CD8-positive, alpha-beta memory T cell (primary cell): ENCODE measurements around the gene PTRHD1. TPM values are rescaled to one million over a fixed set of nuclear protein-coding genes. Genes with fewer than 3 reads are reported as not detected.
A peak's percentile ranks its signal among the peaks of the same experiment; 100 is the strongest.

Source experiments
- CTCF ChIA-PET: fragments of 350-600 bp; sonication (Branson Sonifier 250); formaldehyde crosslinking; loops from one replicate; lab custom pipeline; 2021; ENCODE audit warnings: antibody characterized with exemption; lab: Charles Lee
- POLR2A ChIA-PET: fragments of 350-600 bp; sonication (Branson Sonifier 250); formaldehyde crosslinking; loops from one replicate; lab custom pipeline; 2021; ENCODE audit warnings: antibody characterized with exemption; lab: Charles Lee
- DNase-seq, 5 donors: peaks; one replicate each; pipeline versions ENCODE4 v3.0.0 to v3.0.0-alpha.2; 2020 to 2022; ENCODE audit warnings: mixed read lengths in 1 of 5
- H3K27ac ChIP-seq: one replicate; pipeline ENCODE4 v1.7.0; 2013; ENCODE audit warnings: low read depth, mild to moderate bottlenecking, low read length, moderate library complexity
- H3K27me3 ChIP-seq: 2 replicates; pipeline ENCODE4 v1.7.0; 2013; ENCODE audit warnings: low read length, mild to moderate bottlenecking; ENCODE audit not compliant: insufficient read depth, poor library complexity, severe bottlenecking
- H3K36me3 ChIP-seq: 2 replicates; pipeline ENCODE4 v1.7.0; 2013; ENCODE audit warnings: mild to moderate bottlenecking, low read length, moderate library complexity; ENCODE audit not compliant: insufficient read depth
- H3K4me1 ChIP-seq: 2 replicates; pipeline ENCODE4 v1.7.0; 2013; ENCODE audit warnings: mild to moderate bottlenecking, low read length, moderate library complexity; ENCODE audit not compliant: insufficient read depth
- H3K4me3 ChIP-seq: 2 replicates; pipeline ENCODE4 v1.7.0; 2013; ENCODE audit warnings: mild to moderate bottlenecking, low read length
- H3K9me3 ChIP-seq: 2 replicates; pipeline ENCODE4 v1.7.0; 2013; ENCODE audit warnings: mild to moderate bottlenecking, low read length
- H3K27ac Mint-ChIP-seq, 8 donors: one replicate each; pipeline ENCODE4 v1.8.0; 2020 to 2021; ENCODE audit warnings: mixed read lengths in 8 of 8, mild to moderate bottlenecking in 6 of 8, inconsistent platforms in 3 of 8, moderate library complexity in 3 of 8
- H3K27me3 Mint-ChIP-seq, 2 donors: one replicate each; pipeline ENCODE4 v1.8.0; 2020 to 2021; ENCODE audit warnings: mixed read lengths in 2 of 2, mild to moderate bottlenecking in 1 of 2, moderate library complexity in 1 of 2
- H3K36me3 Mint-ChIP-seq, 3 donors: one replicate each; pipeline ENCODE4 v1.8.0; 2020 to 2021; ENCODE audit warnings: mixed read lengths in 3 of 3, inconsistent platforms in 1 of 3, mild to moderate bottlenecking in 1 of 3
- H3K4me1 Mint-ChIP-seq, 3 donors: one replicate each; pipeline ENCODE4 v1.8.0; 2020 to 2021; ENCODE audit warnings: mixed read lengths in 3 of 3, inconsistent platforms in 1 of 3, mild to moderate bottlenecking in 1 of 3
- H3K4me3 Mint-ChIP-seq, 7 donors: one replicate each; pipeline ENCODE4 v1.8.0; 2020 to 2021; ENCODE audit warnings: mixed read lengths in 7 of 7, mild to moderate bottlenecking in 6 of 7, moderate library complexity in 4 of 7, inconsistent platforms in 2 of 7
- H3K9me3 Mint-ChIP-seq, 5 donors: one replicate each; pipeline ENCODE4 v1.8.0; 2020 to 2022; ENCODE audit warnings: mixed read lengths in 5 of 5, mild to moderate bottlenecking in 3 of 5, moderate library complexity in 2 of 5, inconsistent platforms in 1 of 5
- polyA plus RNA-seq: library from polyadenylated mRNA; unstranded; fragments of 300-500 nt; fragmentation: Illumina TruSeq; gene quantifications from one replicate; pipeline ENCODE4 v1.2.3, GENCODE V29; 2021
- total RNA-seq, 2 experiments: library from RNA; stranded (reverse); gene quantifications; one replicate each; pipeline ENCODE4 v1.2.3, GENCODE V29; 2021

PTRHD1 gene
- total and polyA plus RNA-seq, 3 experiments from 2014 or later = 24.7 to 44.5 (median 29.2) TPM

- H3K4me3 ChIP-seq = no peak overlapping the region
- H3K36me3 ChIP-seq = peaks cover 13% of the 10 kb centered on the region
- CTCF ChIA-PET = interaction anchor here (1.8 to 9.6 kb wide), 2 partner anchors 408 to 411 kb away, joined by 4 to 104 read pairs; no protein-coding TSS in a partner anchor
- Mint-ChIP-seq H3K27me3 (peaks cover 0 to 2% of the 10 kb centered on the region in 2 donors), H3K36me3 (peaks cover 1 to 74% (median 16%) of the 10 kb centered on the region in 3 donors), H3K9me3 (no peaks in the 10 kb centered on the region), H3K4me3 (peak overlapping the region in 1 of 7 donors; percentile 23), H3K4me1 (peaks cover 0 to 2% (median 0%) of the 10 kb centered on the region in 3 donors), H3K27ac (peak overlapping the region in 1 of 8 donors; percentile 1)
- no peak for DNase-seq
- no peaks in the 10 kb centered on the region for H3K4me1 ChIP-seq
- H3K27me3 ChIP-seq = no peaks in the 10 kb centered on the region
- no peak overlapping the region for H3K27ac ChIP-seq
- POLR2A ChIA-PET = no interaction called here
- no peaks in the 10 kb centered on the region for H3K9me3 ChIP-seq
Observed at GRCh38 chr2:24820598-24821432, 27.6 kb upstream of the PTRHD1 start.

DNA sequence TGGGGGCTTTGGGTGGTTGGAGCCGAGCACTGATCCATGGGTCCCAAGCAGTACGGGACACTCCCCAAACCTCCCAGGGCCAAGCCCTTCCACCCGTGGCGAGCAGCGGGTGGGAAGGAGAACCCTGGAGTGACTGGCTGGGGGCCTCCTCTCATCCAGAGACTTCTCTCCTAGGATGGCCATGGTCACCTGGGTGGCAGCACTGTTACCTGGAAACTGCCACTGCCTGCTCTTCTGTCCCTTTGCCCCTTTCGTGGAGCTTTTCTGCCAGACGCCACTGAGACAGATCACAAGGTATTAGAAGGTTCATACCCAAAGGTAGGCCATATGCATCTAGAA lies 27.0 kb upstream of the PTRHD1 start:
- H3K4me1 ChIP-seq = no peaks in the 10 kb centered on the region
- H3K27ac Mint-ChIP-seq = no peak overlapping the region

GRCh38 chr2:24819442-24820174 lies 26.4 kb upstream of the PTRHD1 start:
- Mint-ChIP-seq H3K4me3 (no peak overlapping the region), H3K27me3 (peaks cover 0 to 2% of the 10 kb centered on the region in 2 donors), H3K36me3 (peaks cover 7 to 83% (median 17%) of the 10 kb centered on the region in 3 donors), H3K9me3 (no peaks in the 10 kb centered on the region), H3K27ac (peak overlapping the region in 3 of 8 donors; percentile 61 to 81 (median 69)), H3K4me1 (peaks cover 0 to 4% (median 0%) of the 10 kb centered on the region in 3 donors)
- DNase-seq = no peak
- Histone ChIP-seq H3K9me3 (no peaks in the 10 kb centered on the region), H3K36me3 (peaks cover 18% of the 10 kb centered on the region), H3K4me1 (no peaks in the 10 kb centered on the region), H3K4me3 (no peak overlapping the region), H3K27ac (no peak overlapping the region), H3K27me3 (no peaks in the 10 kb centered on the region)
- ChIA-PET CTCF (interaction anchor here (1.5 to 9.6 kb wide), 3 partner anchors 8 to 410 kb away, joined by 4 to 104 read pairs (median 4); no protein-coding TSS in a partner anchor), POLR2A (no interaction called here)

More for the DNA sequence above, 27.0 kb upstream of the PTRHD1 start:
- peaks cover 7 to 81% (median 16%) of the 10 kb centered on the region in 3 donors for H3K36me3 Mint-ChIP-seq
- POLR2A ChIA-PET = no interaction called here
- CTCF ChIA-PET = interaction anchor here (1.5 to 9.6 kb wide), 3 partner anchors 8 to 410 kb away, joined by 4 to 104 read pairs (median 4); no protein-coding TSS in a partner anchor
- Histone ChIP-seq H3K36me3 (peaks cover 18% of the 10 kb centered on the region), H3K9me3 (no peaks in the 10 kb centered on the region), H3K27me3 (no peaks in the 10 kb centered on the region), H3K27ac (no peak overlapping the region), H3K4me3 (no peak overlapping the region)
- peaks cover 0 to 2% of the 10 kb centered on the region in 2 donors for H3K27me3 Mint-ChIP-seq
- DNase-seq = no peak
- no peak overlapping the region for H3K4me3 Mint-ChIP-seq
- H3K4me1 Mint-ChIP-seq = peaks cover 0 to 4% (median 0%) of the 10 kb centered on the region in 3 donors
- no peaks in the 10 kb centered on the region for H3K9me3 Mint-ChIP-seq

GRCh38 chr2:24818721-24819167 lies 25.6 kb upstream of the PTRHD1 start:
- ChIA-PET CTCF (interaction anchor here (1.5 to 1.6 kb wide), 2 partner anchors 9 to 409 kb away, joined by 4 read pairs; no protein-coding TSS in a partner anchor), POLR2A (no interaction called here)
- Histone ChIP-seq H3K27ac (no peak overlapping the region), H3K9me3 (no peaks in the 10 kb centered on the region), H3K4me3 (no peak overlapping the region), H3K27me3 (no peaks in the 10 kb centered on the region), H3K4me1 (no peaks in the 10 kb centered on the region), H3K36me3 (peaks cover 18% of the 10 kb centered on the region)
- Mint-ChIP-seq H3K9me3 (no peaks in the 10 kb centered on the region), H3K27me3 (peaks cover 0 to 2% of the 10 kb centered on the region in 2 donors), H3K4me3 (no peak overlapping the region), H3K27ac (peak overlapping the region in 4 of 8 donors; percentile 1 to 74 (median 32)), H3K4me1 (peaks cover 0 to 4% (median 0%) of the 10 kb centered on the region in 3 donors), H3K36me3 (peaks cover 7 to 84% (median 22%) of the 10 kb centered on the region in 3 donors)
- no peak for DNase-seq

GRCh38 chr2:24816884-24817283 lies 23.7 kb upstream of the PTRHD1 start:
- CTCF ChIA-PET = no interaction called here
- peaks cover 18% of the 10 kb centered on the region for H3K36me3 ChIP-seq
- Mint-ChIP-seq H3K4me3 (no peak overlapping the region), H3K4me1 (peaks cover 0 to 6% (median 4%) of the 10 kb centered on the region in 3 donors), H3K27ac (peak overlapping the region in 1 of 8 donors; percentile 25), H3K27me3 (peaks cover 0 to 2% of the 10 kb centered on the region in 2 donors), H3K9me3 (no peaks in the 10 kb centered on the region), H3K36me3 (peaks cover 7 to 70% (median 20%) of the 10 kb centered on the region in 3 donors)
- H3K9me3 ChIP-seq = no peaks in the 10 kb centered on the region
- peak overlapping the region; percentile 26 for H3K27ac ChIP-seq
- POLR2A ChIA-PET = no interaction called here
- H3K27me3 ChIP-seq = no peaks in the 10 kb centered on the region
- H3K4me1 ChIP-seq = no peaks in the 10 kb centered on the region
- no peak for DNase-seq
- no peak overlapping the region for H3K4me3 ChIP-seq

- peaks cover 18% of the 10 kb centered on the region for H3K36me3 ChIP-seq
- DNase-seq = no peak
- H3K4me1 Mint-ChIP-seq = peaks cover 0 to 6% (median 4%) of the 10 kb centered on the region in 3 donors
Observed at GRCh38 chr2:24816404-24816803, 23.2 kb upstream of the PTRHD1 start.

DNA sequence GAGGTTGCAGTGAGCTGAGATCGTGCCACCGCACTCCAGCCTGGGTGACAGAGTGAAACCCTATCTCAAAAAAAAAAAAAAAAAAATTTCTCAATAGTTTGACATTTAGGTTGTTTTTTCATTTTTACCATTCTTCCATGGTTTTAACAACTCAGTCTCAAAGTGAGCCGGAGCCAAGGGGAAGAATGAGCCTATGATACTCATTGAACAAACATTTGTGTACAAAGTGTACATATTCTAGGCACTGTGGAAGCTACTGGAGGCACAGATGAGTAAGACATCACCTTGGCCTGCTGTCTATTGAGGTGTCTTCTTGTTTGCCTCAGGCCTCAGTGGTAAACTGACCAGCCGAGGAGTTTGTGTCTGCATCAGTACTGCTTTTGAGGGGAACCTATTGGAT lies 22.0 kb upstream of the PTRHD1 start:
- Histone ChIP-seq H3K27ac (no peak overlapping the region), H3K9me3 (no peaks in the 10 kb centered on the region), H3K27me3 (no peaks in the 10 kb centered on the region), H3K4me3 (no peak overlapping the region), H3K36me3 (peaks cover 18% of the 10 kb centered on the region), H3K4me1 (no peaks in the 10 kb centered on the region)
- H3K27me3 Mint-ChIP-seq = no peaks in the 10 kb centered on the region
- H3K4me1 Mint-ChIP-seq = peaks cover 0 to 6% (median 4%) of the 10 kb centered on the region in 3 donors
- no peak overlapping the region for H3K4me3 Mint-ChIP-seq
- no peaks in the 10 kb centered on the region for H3K9me3 Mint-ChIP-seq
- ChIA-PET CTCF (no interaction called here), POLR2A (no interaction called here)
- DNase-seq = no peak
- peaks cover 7 to 53% (median 16%) of the 10 kb centered on the region in 3 donors for H3K36me3 Mint-ChIP-seq
- H3K27ac Mint-ChIP-seq = peak overlapping the region in 1 of 8 donors; percentile 31

More at GRCh38 chr2:24816404-24816803, 23.2 kb upstream of the PTRHD1 start:
- Mint-ChIP-seq H3K27me3 (peaks cover 0 to 1% of the 10 kb centered on the region in 2 donors), H3K36me3 (peaks cover 7 to 65% (median 20%) of the 10 kb centered on the region in 3 donors), H3K4me3 (no peak overlapping the region), H3K9me3 (no peaks in the 10 kb centered on the region), H3K27ac (peak overlapping the region in 1 of 8 donors; percentile 19)
- Histone ChIP-seq H3K9me3 (no peaks in the 10 kb centered on the region), H3K27me3 (no peaks in the 10 kb centered on the region), H3K4me1 (no peaks in the 10 kb centered on the region), H3K27ac (peak overlapping the region; percentile 26), H3K4me3 (no peak overlapping the region)
- ChIA-PET POLR2A (interaction anchor here (0.7 kb wide), 1 partner anchor 600 kb away, joined by 3 read pairs; no protein-coding TSS in a partner anchor), CTCF (no interaction called here)
